WTC11 (cell line): ENCODE measurements around the gene CACTIN.

ENCODE experiments used
- CREM ChIP-seq: sonication (generic); formaldehyde crosslinking; IDR thresholded peaks from 2 replicates; pipeline ENCODE4 v1.8.1; 2022; ENCODE audit warnings: mild to moderate bottlenecking, missing genetic modification reagents, moderate library complexity
- RELA ChIP-seq: sonication (generic); formaldehyde crosslinking; IDR thresholded peaks from 2 replicates; pipeline ENCODE4 v1.8.1; 2022; ENCODE audit warnings: missing genetic modification reagents, mild to moderate bottlenecking, borderline replicate concordance
- TF ChIP-seq, protein P1 (sequence below): fragments of 200-600 bp; IDR thresholded peaks from 2 replicates; pipeline ENCODE4 v1.8.0; 2022; ENCODE audit warnings: antibody characterized with exemption

DNA sequence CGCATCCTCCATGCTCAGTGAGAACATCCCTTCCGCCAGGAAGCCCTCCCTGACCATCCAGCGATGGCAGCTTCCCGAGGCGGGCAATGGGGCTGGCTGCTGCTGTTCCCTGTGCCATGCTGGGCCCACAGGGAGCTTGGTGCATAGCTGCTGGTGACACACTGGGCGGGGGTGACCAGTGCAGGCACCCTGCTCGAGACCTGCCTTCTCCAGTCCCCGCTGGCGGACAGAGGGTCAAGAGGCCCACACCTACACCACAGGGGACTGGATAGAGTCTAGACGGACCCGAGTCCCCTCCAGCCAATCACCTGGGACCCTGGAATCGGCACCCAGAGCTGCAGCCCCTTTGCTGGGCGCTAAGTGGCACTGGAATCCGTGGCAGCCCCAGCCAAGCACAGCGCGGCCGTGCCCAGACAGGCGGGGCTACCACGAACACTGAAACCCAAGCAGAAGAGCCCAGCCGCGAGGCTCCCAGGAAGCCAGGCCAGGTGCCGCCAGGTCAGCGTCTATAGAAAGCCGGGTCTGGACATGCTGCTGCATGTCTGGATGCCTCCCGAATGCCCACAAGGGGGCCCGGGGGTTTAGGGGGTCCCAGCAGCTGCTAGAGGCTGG, 11.0 kb downstream of the CACTIN start:
- no peak for TF ChIP-seq CREM
- TF ChIP-seq, protein P1, sequence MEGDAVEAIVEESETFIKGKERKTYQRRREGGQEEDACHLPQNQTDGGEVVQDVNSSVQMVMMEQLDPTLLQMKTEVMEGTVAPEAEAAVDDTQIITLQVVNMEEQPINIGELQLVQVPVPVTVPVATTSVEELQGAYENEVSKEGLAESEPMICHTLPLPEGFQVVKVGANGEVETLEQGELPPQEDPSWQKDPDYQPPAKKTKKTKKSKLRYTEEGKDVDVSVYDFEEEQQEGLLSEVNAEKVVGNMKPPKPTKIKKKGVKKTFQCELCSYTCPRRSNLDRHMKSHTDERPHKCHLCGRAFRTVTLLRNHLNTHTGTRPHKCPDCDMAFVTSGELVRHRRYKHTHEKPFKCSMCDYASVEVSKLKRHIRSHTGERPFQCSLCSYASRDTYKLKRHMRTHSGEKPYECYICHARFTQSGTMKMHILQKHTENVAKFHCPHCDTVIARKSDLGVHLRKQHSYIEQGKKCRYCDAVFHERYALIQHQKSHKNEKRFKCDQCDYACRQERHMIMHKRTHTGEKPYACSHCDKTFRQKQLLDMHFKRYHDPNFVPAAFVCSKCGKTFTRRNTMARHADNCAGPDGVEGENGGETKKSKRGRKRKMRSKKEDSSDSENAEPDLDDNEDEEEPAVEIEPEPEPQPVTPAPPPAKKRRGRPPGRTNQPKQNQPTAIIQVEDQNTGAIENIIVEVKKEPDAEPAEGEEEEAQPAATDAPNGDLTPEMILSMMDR: no peak
- no peak for TF ChIP-seq RELA (CRISPR knock-in tag)
